Neuronal stem cell (in vitro differentiated cells): Measurements from ENCODE around the gene TAF4B.
A peak's percentile ranks its signal among the peaks of the same experiment; 100 is the strongest.

Source experiments
- DNase-seq: peaks from one replicate; pipeline ENCODE4 v3.0.0-alpha.2; 2013; ENCODE audit warnings: low spot score
- H2AFZ ChIP-seq: one replicate; pipeline ENCODE4 v1.6.1; 2013; ENCODE audit warnings: mild to moderate bottlenecking, low read length, inconsistent platforms
- H2AK5ac ChIP-seq: 2 replicates; pipeline ENCODE4 v1.6.1; 2013; ENCODE audit warnings: low read depth, mild to moderate bottlenecking, inconsistent platforms, low read length, moderate library complexity, mixed read lengths
- H2BK120ac ChIP-seq: 2 replicates; pipeline ENCODE4 v1.6.1; 2013; ENCODE audit warnings: low read depth, mild to moderate bottlenecking, inconsistent platforms, low read length, moderate library complexity, mixed read lengths
- H2BK12ac ChIP-seq: one replicate; pipeline ENCODE4 v1.6.1; 2013; ENCODE audit warnings: low read length, inconsistent platforms
- H2BK15ac ChIP-seq: 2 replicates; pipeline ENCODE4 v1.6.1; 2013; ENCODE audit warnings: mild to moderate bottlenecking, low read length, inconsistent platforms, mixed read lengths
- H2BK5ac ChIP-seq: one replicate; pipeline ENCODE4 v1.6.1; 2013; ENCODE audit warnings: inconsistent platforms, mild to moderate bottlenecking, low read length, moderate library complexity
- H3K14ac ChIP-seq: one replicate; pipeline ENCODE4 v1.6.1; 2013; ENCODE audit warnings: low read length, inconsistent platforms
- H3K18ac ChIP-seq: 2 replicates; pipeline ENCODE4 v1.6.1; 2013; ENCODE audit warnings: low read length, inconsistent platforms
- H3K23ac ChIP-seq: 2 replicates; pipeline ENCODE4 v1.6.1; 2013; ENCODE audit warnings: low read depth, mild to moderate bottlenecking, mixed read lengths, low read length, inconsistent platforms; ENCODE audit not compliant: poor library complexity
- H3K27ac ChIP-seq: replicated peaks from 3 replicates; pipeline ENCODE4 v1.5.1; 2013; ENCODE audit warnings: low read length, inconsistent platforms
- H3K27me3 ChIP-seq, 3 experiments: 2 replicates each; pipeline ENCODE4 v1.6.1; 2013; ENCODE audit warnings: low read length in 3 of 3, mild to moderate bottlenecking in 2 of 3, inconsistent platforms in 1 of 3, low read depth in 1 of 3, mixed read lengths in 1 of 3, moderate library complexity in 1 of 3; ENCODE audit not compliant: control insufficient read depth in 3 of 3, insufficient read depth in 3 of 3
- H3K36me3 ChIP-seq, 2 donors: replicated peaks in 1 of 2; 2 replicates each; pipeline ENCODE4 v1.6.1; 2013; ENCODE audit warnings: low read length in 2 of 2; ENCODE audit not compliant: control insufficient read depth in 2 of 2, insufficient read depth in 2 of 2
- H3K4ac ChIP-seq: 2 replicates; pipeline ENCODE4 v1.6.1; 2013; ENCODE audit warnings: inconsistent platforms, mild to moderate bottlenecking, low read length, moderate library complexity
- H3K4me1 ChIP-seq, 2 donors: 1 replicate in 1 of 2; 2 replicates in 1 of 2; pipeline ENCODE4 v1.6.1; 2013; ENCODE audit warnings: low read length in 2 of 2, low read depth in 1 of 2; ENCODE audit not compliant: control insufficient read depth in 2 of 2, insufficient read depth in 1 of 2
- H3K4me2 ChIP-seq: one replicate; pipeline ENCODE4 v1.6.1; 2013; ENCODE audit warnings: mild to moderate bottlenecking, low read length, inconsistent platforms; ENCODE audit not compliant: insufficient read depth, poor library complexity, severe bottlenecking
- H3K4me3 ChIP-seq, 2 donors: 2 replicates each; pipeline ENCODE4 v1.5.1; 2013; ENCODE audit warnings: low read length in 2 of 2, mild to moderate bottlenecking in 2 of 2, inconsistent platforms in 1 of 2, moderate library complexity in 1 of 2
- H3K79me1 ChIP-seq: one replicate; pipeline ENCODE4 v1.6.1; 2013; ENCODE audit warnings: low read depth, mild to moderate bottlenecking, inconsistent platforms, low read length, moderate library complexity
- H3K9ac ChIP-seq: one replicate; pipeline ENCODE4 v1.6.1; 2013; ENCODE audit warnings: mild to moderate bottlenecking, low read depth, low read length, inconsistent platforms; ENCODE audit not compliant: poor library complexity
- H3K9me3 ChIP-seq, 2 donors: replicated peaks in 1 of 2; 2 replicates each; pipeline versions ENCODE3 to v1.6.1; 2013; ENCODE audit warnings: low read length in 2 of 2, mild to moderate bottlenecking in 2 of 2, inconsistent platforms in 1 of 2, low read depth in 1 of 2, mixed read lengths in 1 of 2, moderate library complexity in 1 of 2; ENCODE audit not compliant: control insufficient read depth in 2 of 2, insufficient read depth in 1 of 2
- H4K8ac ChIP-seq: one replicate; pipeline ENCODE4 v1.6.1; 2013; ENCODE audit warnings: low read depth, mild to moderate bottlenecking, inconsistent platforms, low read length, moderate library complexity
- H4K91ac ChIP-seq: one replicate; pipeline ENCODE4 v1.6.1; 2013; ENCODE audit warnings: low read length, low read depth, mild to moderate bottlenecking, inconsistent platforms; ENCODE audit not compliant: poor library complexity
- WGBS, 2 donors: extraction: QIAGEN DNeasy Blood & Tissue Kit; methylation state at CpG; one replicate each; pipeline ENCODE4 v1.1.7; 2013; ENCODE audit warnings: missing lambda C conversion rate in 2 of 2, mixed read lengths in 1 of 2; ENCODE audit not compliant: insufficient read length in 2 of 2, insufficient replicate concordance in 1 of 2; ENCODE audit errors: extremely low coverage in 2 of 2; 5-methylcytosine and 5-hydroxymethylcytosine counted together

Gene TAF4B

DNA sequence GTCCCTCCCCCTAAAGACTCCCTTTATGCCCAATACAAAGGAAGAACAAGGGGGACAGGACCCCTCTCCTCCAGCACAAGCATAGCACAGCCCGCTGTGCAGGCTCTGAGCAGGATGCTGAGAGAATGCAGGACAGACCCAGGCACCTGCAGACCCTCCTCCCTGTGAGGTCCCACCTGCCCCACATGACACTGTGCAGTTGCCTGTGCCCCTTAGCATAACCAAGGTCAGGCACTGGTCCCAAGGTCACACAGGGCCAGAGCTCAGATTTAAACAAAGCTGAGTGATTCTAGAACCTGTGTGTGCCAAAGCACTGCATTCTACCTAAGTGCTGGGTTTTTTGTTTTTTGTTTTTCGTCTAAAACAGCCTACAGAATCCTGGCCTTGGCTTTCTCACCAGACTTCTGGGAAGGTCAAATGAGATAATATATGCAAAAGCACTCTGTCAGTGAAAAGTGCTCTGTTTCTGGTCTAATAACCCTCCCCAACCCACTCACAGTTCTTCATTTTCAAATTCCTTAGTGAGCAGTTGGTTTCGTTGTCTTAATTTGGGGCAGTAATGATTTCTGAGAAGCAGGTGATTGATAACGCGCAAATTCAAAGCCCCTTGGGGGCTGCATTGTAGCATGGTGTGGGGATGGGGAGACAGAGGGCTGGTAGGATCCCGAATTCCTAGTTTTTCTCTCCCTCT lies 196.4 kb downstream of the TAF4B start:
- Histone ChIP-seq H2AFZ (no peak overlapping the region), H3K27me3 (peaks cover 0 to 18% (median 0%) of the 10 kb centered on the region in 3 experiments), H2BK5ac (no peak overlapping the region), H2BK120ac (no peak overlapping the region), H3K36me3 (no peaks in the 10 kb centered on the region), H2BK12ac (no peak overlapping the region), H2BK15ac (no peak overlapping the region), H3K79me1 (no peaks in the 10 kb centered on the region), H3K9ac (no peak overlapping the region), H3K4me3 (peak overlapping the region in 1 of 2 donors; percentile 19), H3K23ac (no peak overlapping the region), H3K18ac (peak overlapping the region; percentile 2), H2AK5ac (no peak overlapping the region), H3K4me2 (no peak overlapping the region), H3K27ac (no peak overlapping the region), H3K9me3 (no peaks in the 10 kb centered on the region), H4K91ac (no peak overlapping the region), H3K14ac (no peak overlapping the region), H4K8ac (no peak overlapping the region), H3K4me1 (peaks cover 6 to 9% of the 10 kb centered on the region in 2 donors), H3K4ac (no peak overlapping the region)
- DNase-seq, result no peak
- no CpG with 5 or more reads among the region's 6 CpGs for WGBS, 2 donors

GRCh38 chr18:26424428-26425147 lies 198.3 kb downstream of the TAF4B start:
- no peak overlapping the region for H3K27ac ChIP-seq
- DNase-seq, result no peak
- H4K8ac ChIP-seq, result no peak overlapping the region
- no peak overlapping the region for H2AFZ ChIP-seq
- no peaks in the 10 kb centered on the region for H3K79me1 ChIP-seq
- peak overlapping the region; percentile 11 for H3K18ac ChIP-seq
- no peak overlapping the region for H4K91ac ChIP-seq
- H3K4ac ChIP-seq, result no peak overlapping the region
- no peak overlapping the region for H3K9ac ChIP-seq
- H3K4me2 ChIP-seq, result no peak overlapping the region
- H2AK5ac ChIP-seq, result no peak overlapping the region
- no peak overlapping the region for H2BK5ac ChIP-seq
- WGBS, 2 donors, result no CpG with 5 or more reads among the region's 4 CpGs
- no peak overlapping the region for H2BK12ac ChIP-seq
- H3K36me3 ChIP-seq, result no peaks in the 10 kb centered on the region
- no peak overlapping the region for H3K23ac ChIP-seq
- peaks cover 6 to 9% of the 10 kb centered on the region in 2 donors for H3K4me1 ChIP-seq
- no peak overlapping the region for H2BK120ac ChIP-seq
- no peak overlapping the region for H3K14ac ChIP-seq
- no peak overlapping the region for H2BK15ac ChIP-seq
- H3K4me3 ChIP-seq, result peak overlapping the region in 1 of 2 donors; percentile 9
- H3K27me3 ChIP-seq, result peaks cover 0 to 18% (median 0%) of the 10 kb centered on the region in 3 experiments
- no peaks in the 10 kb centered on the region for H3K9me3 ChIP-seq

DNA sequence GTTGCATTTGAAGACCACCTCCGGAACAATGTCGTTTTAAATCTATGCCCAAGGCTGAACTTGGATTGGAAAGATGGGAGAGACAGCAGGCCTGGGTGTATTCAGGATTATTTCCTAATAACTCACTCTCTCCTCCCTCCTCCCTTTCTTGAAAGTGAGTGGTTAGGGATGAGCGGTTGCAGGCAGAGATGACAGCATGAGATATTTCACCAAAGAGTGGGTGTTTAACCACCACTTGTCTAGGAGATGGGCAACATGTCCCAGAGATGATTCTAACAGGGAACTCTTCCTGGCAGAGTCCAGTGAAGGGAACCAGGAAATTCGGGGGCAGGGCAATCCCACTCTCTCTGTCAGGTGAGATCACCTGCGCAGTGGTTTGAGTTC lies 198.9 kb downstream of the TAF4B start:
- H2BK120ac ChIP-seq, result no peak overlapping the region
- no peaks in the 10 kb centered on the region for H3K9me3 ChIP-seq
- no peak overlapping the region for H3K9ac ChIP-seq
- H3K4me1 ChIP-seq, result peaks cover 6 to 9% of the 10 kb centered on the region in 2 donors
- H3K36me3 ChIP-seq, result no peaks in the 10 kb centered on the region
- no CpG with 5 or more reads among the region's 5 CpGs for WGBS, 2 donors
- H3K23ac ChIP-seq, result no peak overlapping the region
- H4K8ac ChIP-seq, result no peak overlapping the region
- no peak overlapping the region for H2AFZ ChIP-seq
- H3K14ac ChIP-seq, result no peak overlapping the region
- no peak overlapping the region for H3K4me2 ChIP-seq
- no peak overlapping the region for H2AK5ac ChIP-seq
- H2BK15ac ChIP-seq, result no peak overlapping the region
- H2BK12ac ChIP-seq, result no peak overlapping the region
- H2BK5ac ChIP-seq, result no peak overlapping the region
- DNase-seq, result no peak
- peaks cover 0 to 18% (median 0%) of the 10 kb centered on the region in 3 experiments for H3K27me3 ChIP-seq
- no peak overlapping the region for H4K91ac ChIP-seq
- no peaks in the 10 kb centered on the region for H3K79me1 ChIP-seq
- no peak overlapping the region for H3K18ac ChIP-seq
- H3K4me3 ChIP-seq, result no peak overlapping the region
- H3K27ac ChIP-seq, result no peak overlapping the region
- H3K4ac ChIP-seq, result no peak overlapping the region

- DNase-seq, result no peak
Observed at GRCh38 chr18:26429535-26430226, 203.4 kb downstream of the TAF4B start.

More at GRCh38 chr18:26429535-26430226, 203.4 kb downstream of the TAF4B start:
- Histone ChIP-seq H2BK15ac (no peak overlapping the region), H3K23ac (no peak overlapping the region), H3K9me3 (no peaks in the 10 kb centered on the region), H2AK5ac (no peak overlapping the region), H3K14ac (no peak overlapping the region), H2BK12ac (no peak overlapping the region), H3K4me3 (no peak overlapping the region), H4K91ac (no peak overlapping the region), H2BK5ac (no peak overlapping the region), H2AFZ (peak overlapping the region; percentile 74), H3K4me1 (no peaks in the 10 kb centered on the region), H3K27ac (no peak overlapping the region), H4K8ac (no peak overlapping the region), H2BK120ac (no peak overlapping the region), H3K4ac (no peak overlapping the region), H3K79me1 (no peaks in the 10 kb centered on the region), H3K18ac (no peak overlapping the region), H3K9ac (no peak overlapping the region), H3K36me3 (no peaks in the 10 kb centered on the region), H3K4me2 (no peak overlapping the region), H3K27me3 (peaks cover 0 to 5% (median 0%) of the 10 kb centered on the region in 3 experiments)
- no CpG with 5 or more reads among the region's 5 CpGs for WGBS, 2 donors
